Bronchial epithelial cell (primary cell): ENCODE results near the gene MXRA5. TPM values are rescaled to one million over a fixed set of nuclear protein-coding genes. Genes with fewer than 3 reads are reported as not detected.

Experiments
- DNase-seq: peaks from one replicate; pipeline ENCODE4 v3.0.0-alpha.2; 2010; ENCODE audit warnings: low read depth
- FAIRE-seq: peaks from 2 replicates; lab custom pipeline; 2011; peaks lifted over from hg19 to GRCh38; lab: Jason Lieb, UNC
- H3K27me3 ChIP-seq: 2 replicates; pipeline ENCODE4 v1.5.1; 2011; ENCODE audit warnings: low read length; ENCODE audit not compliant: control insufficient read depth, insufficient read depth
- H3K36me3 ChIP-seq: 2 replicates; pipeline ENCODE4 v1.5.1; 2011; ENCODE audit warnings: low read length; ENCODE audit not compliant: control insufficient read depth, insufficient read depth
- H3K4me3 ChIP-seq: 2 replicates; pipeline ENCODE4 v1.5.1; 2011; ENCODE audit warnings: mild to moderate bottlenecking, low read depth, low read length, control low read depth
- CTCF ChIP-seq: IDR thresholded peaks from 2 replicates; pipeline ENCODE4 v1.5.1; 2011; ENCODE audit warnings: mild to moderate bottlenecking, moderate library complexity, low read length, control low read depth, inconsistent platforms; ENCODE audit not compliant: insufficient read depth, severe bottlenecking
- total RNA-seq: library from RNA; depleted of rRNA; stranded (reverse); fragments of >200 nt; gene quantifications from 2 replicates; pipeline ENCODE4 v1.2.1, GENCODE V29; 2014

MXRA5 gene
- total RNA-seq, 1 donor from 2014 or later: 0.53 TPM

- no peak for FAIRE-seq
- no peak overlapping the region for H3K4me3 ChIP-seq
- TF ChIP-seq CTCF: no peak
Measured at GRCh38 chrX:3271183-3271833, 75.1 kb downstream of the MXRA5 start.

GRCh38 chrX:3268829-3269228 is 77.6 kb downstream of the MXRA5 start:
- H3K4me3 ChIP-seq: no peak overlapping the region
- FAIRE-seq (no peak), DNase-seq (peak; percentile 86)
- H3K27me3 ChIP-seq: no peaks in the 10 kb centered on the region
- H3K36me3 ChIP-seq: no peaks in the 10 kb centered on the region
- TF ChIP-seq CTCF: no peak

More at GRCh38 chrX:3271183-3271833, 75.1 kb downstream of the MXRA5 start:
- peak; percentile 79 for DNase-seq
- Histone ChIP-seq H3K27me3 (no peaks in the 10 kb centered on the region), H3K36me3 (no peaks in the 10 kb centered on the region)

GRCh38 chrX:3263681-3264126 is 82.7 kb downstream of the MXRA5 start:
- no peaks in the 10 kb centered on the region for H3K36me3 ChIP-seq
- no peak for FAIRE-seq
- no peak overlapping the region for H3K4me3 ChIP-seq
- TF ChIP-seq CTCF: no peak
- DNase-seq: no peak
- no peaks in the 10 kb centered on the region for H3K27me3 ChIP-seq

- FAIRE-seq (no peak), DNase-seq (peak; percentile 85)
- no peaks in the 10 kb centered on the region for H3K36me3 ChIP-seq
Measured at GRCh38 chrX:3262901-3263300, 83.6 kb downstream of the MXRA5 start.

More at GRCh38 chrX:3262901-3263300, 83.6 kb downstream of the MXRA5 start:
- Histone ChIP-seq H3K4me3 (no peak overlapping the region), H3K27me3 (no peaks in the 10 kb centered on the region)
- no peak for TF ChIP-seq CTCF
